SKM-1 (cell line): ENCODE measurements around the gene ZDHHC13.

Experiments used
- DNase-seq: peaks from one replicate; lab custom pipeline; 2025; ENCODE audit not compliant: unreplicated experiment; lab: John Stamatoyannopoulos, UW

The ZDHHC13 gene

GRCh38 chr11:19201737-19202605, 85.0 kb downstream of the ZDHHC13 start, which contains the start of gene CSRP3:
TSS of gene CSRP3 (minus strand) at chr11:19201983. CDS start at chr11:19192448, 9,535 bp downstream.
- no peak for DNase-seq

- no peak for DNase-seq
These were observed 87.9 kb downstream of the ZDHHC13 start for GRCh38 chr11:19204836-19205235.

- no peak for DNase-seq
These were observed 91.2 kb downstream of the ZDHHC13 start for GRCh38 chr11:19208181-19208580.

GRCh38 chr11:19208959-19209546, 92.1 kb downstream of the ZDHHC13 start:
- no peak for DNase-seq

- DNase-seq, result no peak
These were observed 92.8 kb downstream of the ZDHHC13 start for GRCh38 chr11:19209617-19210370.

- DNase-seq, result no peak
These were observed 99.1 kb downstream of the ZDHHC13 start for GRCh38 chr11:19216021-19216420.

GRCh38 chr11:19216709-19217374, 99.9 kb downstream of the ZDHHC13 start:
- DNase-seq, result no peak

GRCh38 chr11:19218216-19218615, 101.2 kb downstream of the ZDHHC13 start:
- no peak for DNase-seq

GRCh38 chr11:19218786-19219460, 102.0 kb downstream of the ZDHHC13 start:
- no peak for DNase-seq

- no peak for DNase-seq
These were observed 104.1 kb downstream of the ZDHHC13 start for GRCh38 chr11:19220903-19221724.

GRCh38 chr11:19225123-19225522, 108.2 kb downstream of the ZDHHC13 start:
- DNase-seq, result no peak

GRCh38 chr11:19225581-19225980, 108.6 kb downstream of the ZDHHC13 start:
- DNase-seq, result no peak
